OCI-LY7 (cell line): ENCODE measurements around the gene SASH1. TPM values are rescaled to one million over a fixed set of nuclear protein-coding genes. Genes with fewer than 3 reads are reported as not detected.
"Not testable (repeated sequence)": the region's sequence is repeated elsewhere in the genome, so short reads cannot be mapped to it uniquely, and the experiment has no call there.

Experiments
- BruUV-seq: library from RNA; stranded (reverse); fragments of 400-500 nt; replicated peaks from 2 replicates; lab custom pipeline; 2021; lab: Mats Ljungman, UMichigan
- CTCF ChIA-PET: fragments of 300-600 bp; sonication (Branson Sonifier 250); formaldehyde crosslinking; loops from one replicate; lab custom pipeline; 2022; ENCODE audit warnings: antibody characterized with exemption; ENCODE audit not compliant: unreplicated experiment; lab: Charles Lee
- POLR2A ChIA-PET: fragments of 300-600 bp; sonication (Branson Sonifier 250); formaldehyde crosslinking; loops from one replicate; lab custom pipeline; 2022; ENCODE audit warnings: antibody characterized with exemption; lab: Charles Lee
- DNase-seq: peaks from one replicate; pipeline ENCODE4 v3.0.0-alpha.2; 2015; ENCODE audit warnings: low spot score
- H2AFZ ChIP-seq: fragments of 200-600 bp; sonication (generic), shearing (Covaris generic); 2 replicates; pipeline ENCODE4 v1.6.1; 2014; ENCODE audit warnings: mild to moderate bottlenecking, antibody characterized with exemption, low read length, moderate library complexity
- H3K27ac ChIP-seq: fragments of 200-600 bp; sonication (generic); 2 replicates; pipeline ENCODE4 v1.5.1; 2014; ENCODE audit warnings: mixed run types, low read depth, mild to moderate bottlenecking, moderate library complexity, low read length, inconsistent platforms; ENCODE audit not compliant: poor library complexity, severe bottlenecking
- H3K36me3 ChIP-seq: fragments of 200-600 bp; sonication (generic); 2 replicates; pipeline ENCODE4 v1.6.1; 2014; ENCODE audit warnings: mild to moderate bottlenecking, antibody characterized with exemption, low read length, moderate library complexity, mixed read lengths; ENCODE audit not compliant: insufficient read depth
- H3K4me1 ChIP-seq: fragments of 200-600 bp; sonication (generic); 2 replicates; pipeline ENCODE4 v1.5.1; 2014; ENCODE audit warnings: mild to moderate bottlenecking, low read length; ENCODE audit not compliant: insufficient read depth, poor library complexity, severe bottlenecking
- H3K4me2 ChIP-seq: fragments of 200-600 bp; sonication (generic); 2 replicates; pipeline ENCODE4 v1.6.1; 2014; ENCODE audit warnings: mild to moderate bottlenecking, low read length
- H3K4me3 ChIP-seq: fragments of 200-600 bp; sonication (generic); 2 replicates; pipeline ENCODE4 v1.5.1; 2014; ENCODE audit warnings: mild to moderate bottlenecking, low read depth, low read length; ENCODE audit not compliant: poor library complexity, severe bottlenecking
- H3K79me2 ChIP-seq: fragments of 200-600 bp; sonication (generic); 2 replicates; pipeline ENCODE4 v1.6.1; 2016; ENCODE audit warnings: low read depth, mild to moderate bottlenecking, low read length, moderate library complexity, mixed read lengths; ENCODE audit not compliant: insufficient read depth
- H3K9me2 ChIP-seq: fragments of 200-600 bp; sonication (generic); 2 replicates; pipeline ENCODE4 v1.6.1; 2016; ENCODE audit warnings: mild to moderate bottlenecking, low read length, mixed read lengths; ENCODE audit not compliant: insufficient read depth
- H3K9me3 ChIP-seq: fragments of 200-600 bp; sonication (generic); 2 replicates; pipeline ENCODE4 v1.6.1; 2014; ENCODE audit warnings: mild to moderate bottlenecking, mixed run types, low read length, mixed read lengths
- H4K20me1 ChIP-seq: fragments of 200-600 bp; sonication (generic); 2 replicates; pipeline ENCODE4 v1.6.1; 2014; ENCODE audit warnings: mild to moderate bottlenecking, antibody characterized with exemption, low read length, moderate library complexity, mixed read lengths; ENCODE audit not compliant: insufficient read depth
- CTCF ChIP-seq: fragments of 200-600 bp; sonication (generic); conservative IDR thresholded peaks from 2 replicates; pipeline ENCODE4 v1.5.1; 2014; ENCODE audit warnings: mild to moderate bottlenecking, antibody characterized with exemption, low read length, moderate library complexity, mixed read lengths
- EZH2phosphoT487 ChIP-seq: fragments of 200-600 bp; sonication (generic); IDR thresholded peaks from 2 replicates; pipeline ENCODE4 v1.6.1; 2018; ENCODE audit warnings: low read depth, borderline replicate concordance, mild to moderate bottlenecking, mixed run types, antibody characterized with exemption, low read length, moderate library complexity, mixed read lengths
- intact Hi-C: fragments of 100-400 bp; cut with micrococcal nuclease; formaldehyde crosslinking; loops from one replicate; pipeline ENCODE4 v1.10.0; 2022; ENCODE audit not compliant: unreplicated experiment
- total RNA-seq, 2 experiments: library from RNA; depleted of rRNA in 1 of 2; stranded (reverse); fragments of >200 nt in 1 of 2; shearing (Covaris generic) in 1 of 2; gene quantifications; 2 replicates each; pipeline ENCODE4 v1.2.3, GENCODE V29; 2014 to 2022

The SASH1 gene
- total RNA-seq, 2 experiments from 2014 or later: not detected

GRCh38 chr6:148578837-148579565, 236.4 kb downstream of the SASH1 start:
- no peaks in the 10 kb centered on the region for H3K79me2 ChIP-seq
- ChIA-PET POLR2A (interaction anchor here (0.6 kb wide), 2 partner anchors 156 to 538 kb away, joined by 3 to 6 read pairs; no protein-coding TSS in a partner anchor), CTCF (interaction anchor here (1.5 kb wide), 1 partner anchor 9 kb away, joined by 4 read pairs; no protein-coding TSS in a partner anchor)
- H3K36me3 ChIP-seq: no peaks in the 10 kb centered on the region
- no peaks in the 10 kb centered on the region for H3K9me2 ChIP-seq
- H3K27ac ChIP-seq: no peak overlapping the region
- intact Hi-C loops: loop anchor here (1.0 to 2.0 kb wide), 4 partner anchors 121 to 450 kb away; no protein-coding TSS in a partner anchor
- TF ChIP-seq EZH2phosphoT487 (no peak), CTCF (no peak)
- no peaks in the 10 kb centered on the region for H3K4me1 ChIP-seq
- H2AFZ ChIP-seq: no peak overlapping the region
- H4K20me1 ChIP-seq: no peaks in the 10 kb centered on the region
- H3K4me3 ChIP-seq: no peak overlapping the region
- no peaks in the 10 kb centered on the region for H3K9me3 ChIP-seq
- H3K4me2 ChIP-seq: no peak overlapping the region
- BruUV-seq: no TSS peak
- DNase-seq: no peak

- no peak overlapping the region for H2AFZ ChIP-seq
- H4K20me1 ChIP-seq: no peaks in the 10 kb centered on the region
- TF ChIP-seq CTCF: no peak
- no peak overlapping the region for H3K27ac ChIP-seq
- no peaks in the 10 kb centered on the region for H3K4me1 ChIP-seq
- H3K4me2 ChIP-seq: no peak overlapping the region
- ChIA-PET POLR2A (interaction anchor here (1.0 kb wide), 1 partner anchor 438 kb away, joined by 3 read pairs; no protein-coding TSS in a partner anchor), CTCF (no interaction called here)
- no peaks in the 10 kb centered on the region for H3K9me2 ChIP-seq
- BruUV-seq: no TSS peak
- H3K36me3 ChIP-seq: no peaks in the 10 kb centered on the region
- no peak overlapping the region for H3K4me3 ChIP-seq
- no peak for DNase-seq
- no peaks in the 10 kb centered on the region for H3K79me2 ChIP-seq
- H3K9me3 ChIP-seq: no peaks in the 10 kb centered on the region
- intact Hi-C loops: no loop called here
These were observed 237.8 kb downstream of the SASH1 start for GRCh38 chr6:148580442-148580841.

- intact Hi-C loops: no loop called here
- Histone ChIP-seq H4K20me1 (no peaks in the 10 kb centered on the region), H3K9me2 (no peaks in the 10 kb centered on the region), H3K4me3 (no peak overlapping the region), H2AFZ (no peak overlapping the region), H3K79me2 (no peaks in the 10 kb centered on the region), H3K4me2 (no peak overlapping the region), H3K27ac (no peak overlapping the region), H3K4me1 (no peaks in the 10 kb centered on the region), H3K36me3 (no peaks in the 10 kb centered on the region), H3K9me3 (no peaks in the 10 kb centered on the region)
- TF ChIP-seq EZH2phosphoT487: no peak
- no peak for TF ChIP-seq CTCF
- ChIA-PET POLR2A (no interaction called here), CTCF (no interaction called here)
- DNase-seq: no peak
- BruUV-seq: no TSS peak
These were observed 241.0 kb downstream of the SASH1 start for GRCh38 chr6:148583631-148584030.

- H3K79me2 ChIP-seq, BruUV-seq, H3K9me3 ChIP-seq, DNase-seq, H3K4me3 ChIP-seq, H3K4me1 ChIP-seq, H2AFZ ChIP-seq, H4K20me1 ChIP-seq, intact Hi-C loops, H3K27ac ChIP-seq, CTCF ChIA-PET, H3K4me2 ChIP-seq, H3K36me3 ChIP-seq, H3K9me2 ChIP-seq: not testable (repeated sequence)
- POLR2A ChIA-PET: interaction anchor here (1.5 kb wide), 1 partner anchor 9 kb away, joined by 3 read pairs; no protein-coding TSS in a partner anchor
These were observed 243.0 kb downstream of the SASH1 start for GRCh38 chr6:148585641-148586040.
